HG03097 (cell line): ENCODE data around the gene ZNF436.
A peak's percentile ranks its signal among the peaks of the same experiment; 100 is the strongest.
"Not testable (repeated sequence)": the region's sequence is repeated elsewhere in the genome, so short reads cannot be mapped to it uniquely, and the experiment has no call there.

Source experiments
- ATAC-seq: cut with Tn5 transposase; IDR thresholded peaks from one replicate; pipeline ENCODE4 v1.9.1; 2021; ENCODE audit not compliant: unreplicated experiment, low FRiP score

The ZNF436 gene

GRCh38 chr1:23393706-23394105 is 24.1 kb upstream of the ZNF436 start:
- no peak for ATAC-seq

- ATAC-seq, result no peak
Observed at GRCh38 chr1:23392125-23392855, 22.7 kb upstream of the ZNF436 start.

- no peak for ATAC-seq
Observed at GRCh38 chr1:23389837-23390321, 20.2 kb upstream of the ZNF436 start.

GRCh38 chr1:23387494-23387893 is 17.9 kb upstream of the ZNF436 start:
- no peak for ATAC-seq

GRCh38 chr1:23385119-23385621 is 15.5 kb upstream of the ZNF436 start:
- no peak for ATAC-seq

GRCh38 chr1:23384312-23385058 is 14.8 kb upstream of the ZNF436 start:
- no peak for ATAC-seq

GRCh38 chr1:23383577-23384311 is 14.1 kb upstream of the ZNF436 start:
- ATAC-seq, result no peak

GRCh38 chr1:23381233-23381885 is 11.7 kb upstream of the ZNF436 start:
- ATAC-seq, result no peak

GRCh38 chr1:23380719-23381118 is 11.1 kb upstream of the ZNF436 start:
- ATAC-seq, result no peak

GRCh38 chr1:23380236-23380635 is 10.6 kb upstream of the ZNF436 start:
- not testable (repeated sequence) for ATAC-seq

GRCh38 chr1:23376890-23377811 is 7.5 kb upstream of the ZNF436 start:
- ATAC-seq, result no peak

GRCh38 chr1:23374079-23374735 is 4.6 kb upstream of the ZNF436 start:
- ATAC-seq, result not testable (repeated sequence)

- ATAC-seq, result no peak
Observed at GRCh38 chr1:23371987-23372880, 2.6 kb upstream of the ZNF436 start.

GRCh38 chr1:23370709-23371584 is 1.3 kb upstream of the ZNF436 start:
- no peak for ATAC-seq

- ATAC-seq, result no peak
Observed at GRCh38 chr1:23370330-23370708, 683 bp upstream of the ZNF436 start.

GRCh38 chr1:23368562-23369334 is 888 bp downstream of the ZNF436 start:
- peak; percentile 64 for ATAC-seq
